Ovary (tissue), 9 donors: ENCODE measurements around the gene MYD88. TPM values are rescaled to one million over a fixed set of nuclear protein-coding genes. Genes with fewer than 3 reads are reported as not detected.

Experiments used
- DNase-seq, 5 donors: peaks; one replicate each; pipeline ENCODE4 v3.0.0-alpha.2; 2019 to 2020
- H3K27ac ChIP-seq, 2 donors: fragments of 200-600 bp; one replicate each; pipeline versions ENCODE4 v1.5.1 to v1.8.0; 2019 to 2022
- H3K27me3 ChIP-seq: fragments of 200-600 bp; one replicate; pipeline ENCODE4 v1.8.0; 2022
- H3K36me3 ChIP-seq: fragments of 200-600 bp; sonication (generic); one replicate; pipeline ENCODE4 v1.5.1; 2019
- H3K4me1 ChIP-seq: one replicate; pipeline ENCODE4 v1.8.1; 2013; ENCODE audit warnings: mild to moderate bottlenecking, moderate library complexity; ENCODE audit not compliant: insufficient read depth
- H3K4me3 ChIP-seq: fragments of 200-600 bp; sonication (generic); one replicate; pipeline ENCODE4 v1.5.1; 2017
- H3K9me3 ChIP-seq, 2 donors: fragments of 200-600 bp in 1 of 2; sonication (generic) in 1 of 2; one replicate each; pipeline versions ENCODE4 v1.5.1 to v1.8.1; 2013 to 2019; ENCODE audit warnings: mild to moderate bottlenecking in 1 of 2, moderate library complexity in 1 of 2
- CTCF ChIP-seq, 3 donors: fragments of 450-650 bp in 2 of 3; fragments of 200-600 bp in 1 of 3; IDR thresholded peaks; one replicate each; pipeline versions ENCODE4 v1.5.1 to v1.8.0; 2016 to 2022; ENCODE audit warnings: antibody characterized with exemption in 3 of 3, mild to moderate bottlenecking in 1 of 3
- EP300 ChIP-seq: sonication (generic); formaldehyde crosslinking; IDR thresholded peaks from one replicate; pipeline ENCODE4 v1.6.1; 2017; ENCODE audit warnings: antibody characterized with exemption
- POLR2A ChIP-seq: fragments of 450-650 bp; IDR thresholded peaks from one replicate; pipeline ENCODE4 v1.6.1; 2017; ENCODE audit warnings: antibody characterized with exemption, mild to moderate bottlenecking, moderate library complexity
- WGBS, 3 donors: extraction: QIAGEN DNeasy Blood & Tissue Kit in 1 of 3; methylation state at CpG; one replicate each; pipeline versions ENCODE4 v1.1.5 to v1.1.7; 2013 to 2017; 5-methylcytosine and 5-hydroxymethylcytosine counted together
- intact Hi-C, 4 donors: fragments of 100-400 bp; cut with DNase I; formaldehyde crosslinking; loops; one replicate each; pipeline versions ENCODE4 v1.11.0 to v1.15.1; 2022 to 2023
- polyA plus RNA-seq, 2 donors: library from polyadenylated mRNA; stranded (reverse); fragments of 200-250 nt in 1 of 2; fragments of 350-450 nt in 1 of 2; fragmentation: Illumina TruSeq in 1 of 2; extraction: RNeasy Lipid Tissue Mini Kit (QIAGEN cat#74804) in 1 of 2; gene quantifications; one replicate each; pipeline ENCODE4 v1.2.3, GENCODE V29; 2013 to 2014
- total RNA-seq, 7 donors: library from RNA; depleted of rRNA in 2 of 7; stranded (reverse); fragments of >200 nt in 2 of 7; fragmentation: NEBNext Ultra II Directional in 3 of 7; extraction: Animal tissue kit (Norgen Biotek cat#: 25700) in 3 of 7; gene quantifications; one replicate each; pipeline versions ENCODE4 v1.1.0 to v1.2.4, GENCODE V29; 2016 to 2023
- donor health status: DM: no; HTN: no; CAD: no; lungs with moderate emphysema.
- donor health status: DM: no; HTN: no; CAD: no.
- donor health status: Bipolar disorder and iron deficiency.
- donor health status: DM: yes; HTN: yes; CAD: no.
- donor health status: DM: no; HTN: no; CAD: no.
- donor health status: DM: yes; HTN: yes; CAD: no.

MYD88 gene
- total and polyA plus RNA-seq, 9 donors = 12.8 to 58.9 (median 24.0) TPM

DNA sequence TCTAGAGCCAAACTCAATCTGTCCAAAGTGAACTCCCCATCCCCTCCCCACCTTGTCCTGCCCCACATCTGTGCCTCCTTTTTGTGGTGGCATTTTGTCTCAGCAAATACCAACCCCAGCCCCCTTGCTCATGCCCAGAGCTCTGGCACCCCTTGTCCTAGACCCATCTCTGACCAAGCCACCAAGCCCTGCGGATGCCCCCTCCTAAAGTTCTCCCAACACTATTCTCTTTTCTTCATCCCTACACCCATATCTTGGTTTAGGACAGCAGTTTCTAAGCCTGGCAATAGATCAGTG, 19.3 kb upstream of the MYD88 start:
- no peaks in the 10 kb centered on the region for H3K4me1 ChIP-seq
- TF ChIP-seq EP300 (no peak), POLR2A (no peak), CTCF (IDR thresholded peaks at IDR 0.05) (no peak)
- intact Hi-C loops = loop anchor here in 2 of 4 donors (10.0 kb wide), 2 partner anchors 226 to 356 kb away; partner anchors contain the start of gene XYLB (in 1 of the 2)
- no peak for DNase-seq
- no peaks in the 10 kb centered on the region for H3K27me3 ChIP-seq
- 94 to 100% (median 96%) methylated on average over 1 of the region's 1 CpG for WGBS, 3 donors
- no peaks in the 10 kb centered on the region for H3K36me3 ChIP-seq
- no peak overlapping the region for H3K4me3 ChIP-seq
- H3K9me3 ChIP-seq = no peaks in the 10 kb centered on the region
- H3K27ac ChIP-seq = no peak overlapping the region

- intact Hi-C loops = loop anchor here in 2 of 4 donors (10.0 kb wide), 2 partner anchors 225 to 355 kb away; partner anchors contain the start of gene XYLB (in 1 of the 2)
- TF ChIP-seq POLR2A (no peak), EP300 (no peak), CTCF (IDR thresholded peaks at IDR 0.05) (no peak)
- Histone ChIP-seq H3K27me3 (no peaks in the 10 kb centered on the region), H3K36me3 (no peaks in the 10 kb centered on the region), H3K9me3 (no peaks in the 10 kb centered on the region), H3K4me1 (no peaks in the 10 kb centered on the region), H3K4me3 (no peak overlapping the region), H3K27ac (no peak overlapping the region)
- peak in 1 of 5 donors; percentile 8 for DNase-seq
- WGBS, 3 donors = 73 to 80% (median 78%) methylated on average over 7 of the region's 7 CpGs
Observed at GRCh38 chr3:38119821-38120692, 18.4 kb upstream of the MYD88 start.

- Histone ChIP-seq H3K27me3 (no peaks in the 10 kb centered on the region), H3K4me3 (no peak overlapping the region), H3K27ac (no peak overlapping the region), H3K9me3 (no peaks in the 10 kb centered on the region), H3K4me1 (no peaks in the 10 kb centered on the region), H3K36me3 (no peaks in the 10 kb centered on the region)
- 83 to 86% (median 86%) methylated on average over 11 of the region's 11 CpGs for WGBS, 3 donors
- TF ChIP-seq CTCF (IDR thresholded peaks at IDR 0.05) = no peak
- TF ChIP-seq POLR2A = no peak
- TF ChIP-seq EP300 = no peak
- DNase-seq = peak in 1 of 5 donors; percentile 10
- intact Hi-C loops = no loop called here
Observed at GRCh38 chr3:38120693-38121450, 17.6 kb upstream of the MYD88 start.

DNA sequence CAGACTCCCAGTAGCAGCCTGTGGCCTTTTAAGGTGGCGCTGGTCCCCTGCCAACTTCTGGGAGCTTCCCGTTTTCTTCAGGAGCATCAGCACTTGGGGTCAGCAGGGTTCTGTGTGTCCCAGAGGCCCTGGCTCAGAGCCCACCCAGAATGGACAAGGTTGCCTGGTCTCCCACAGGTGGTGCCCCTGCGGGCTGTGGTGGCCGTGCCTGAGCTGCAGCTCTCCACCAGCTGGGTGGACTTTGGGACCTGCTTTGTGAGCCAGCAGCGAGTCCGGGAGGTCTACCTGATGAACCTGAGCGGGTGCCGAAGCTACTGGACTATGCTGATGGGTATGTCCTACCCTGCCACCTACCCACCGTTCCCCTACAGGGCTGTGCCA, 17.0 kb upstream of the MYD88 start:
- no peaks in the 10 kb centered on the region for H3K4me1 ChIP-seq
- intact Hi-C loops = no loop called here
- no peaks in the 10 kb centered on the region for H3K9me3 ChIP-seq
- H3K4me3 ChIP-seq = no peak overlapping the region
- DNase-seq = peak in 1 of 5 donors; percentile 24
- H3K27ac ChIP-seq = no peak overlapping the region
- TF ChIP-seq POLR2A (no peak), EP300 (no peak), CTCF (IDR thresholded peaks at IDR 0.05) (no peak)
- H3K36me3 ChIP-seq = no peaks in the 10 kb centered on the region
- 77 to 86% (median 80%) methylated on average over 7 to 9 of the region's 9 CpGs for WGBS, 3 donors
- no peaks in the 10 kb centered on the region for H3K27me3 ChIP-seq
